NB4 (cell line): ENCODE results near the gene LSAMP.

Source experiments
- MYC ChIP-seq: IDR thresholded peaks from 2 replicates; pipeline ENCODE4 v1.6.1; 2011; ENCODE audit warnings: low read depth, low read length
- POLR2A ChIP-seq: IDR thresholded peaks from 2 replicates; pipeline ENCODE4 v1.6.1; 2011; ENCODE audit warnings: mild to moderate bottlenecking; ENCODE audit not compliant: insufficient read length; ENCODE audit errors: extremely low read depth
- TF ChIP-seq, protein P1 (sequence below): IDR thresholded peaks from one replicate; pipeline ENCODE4 v1.5.1; 2012; ENCODE audit warnings: low read depth, low read length
- TF ChIP-seq, protein P2 (sequence below): IDR thresholded peaks from 2 replicates; pipeline ENCODE4 v1.6.1; 2011; ENCODE audit warnings: low read depth, low read length

DNA sequence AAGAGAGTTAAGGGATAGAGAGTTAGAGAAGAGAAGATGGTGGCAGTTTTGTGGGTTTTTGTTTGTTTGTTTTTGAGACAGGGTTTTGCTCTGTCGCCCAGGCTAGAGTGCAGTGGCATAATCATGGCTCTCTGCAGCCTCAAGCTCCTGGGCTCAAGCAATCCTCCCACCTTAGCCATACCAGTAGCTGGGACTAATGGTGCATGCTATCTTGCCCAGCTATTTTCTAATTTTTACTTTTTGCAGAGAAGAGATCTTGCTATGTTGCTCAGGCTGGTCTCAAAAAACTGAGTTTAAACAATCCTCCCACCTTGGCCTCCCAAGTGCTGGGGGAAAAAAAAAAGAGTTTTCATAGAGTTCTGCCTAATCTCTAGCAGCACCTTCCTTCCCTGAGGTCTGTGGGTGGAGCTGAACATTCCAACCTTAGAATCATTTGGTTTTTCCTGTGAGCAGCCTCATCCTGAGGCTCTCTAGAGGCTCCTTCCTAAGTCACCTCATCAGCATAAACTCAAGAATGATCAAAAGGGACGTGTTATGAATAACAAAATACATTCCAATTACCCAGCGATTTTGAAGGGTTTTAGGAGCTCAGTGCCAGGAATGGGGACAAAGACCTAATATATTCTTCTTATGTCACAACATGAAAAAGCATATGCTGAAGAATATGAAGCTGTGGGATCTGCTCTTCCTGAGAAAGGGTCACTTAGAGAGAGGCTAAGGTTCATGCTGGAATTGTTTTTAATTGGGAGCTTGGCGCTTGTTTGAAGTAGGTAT is 180.6 kb downstream of the LSAMP start:
- TF ChIP-seq, protein P1, sequence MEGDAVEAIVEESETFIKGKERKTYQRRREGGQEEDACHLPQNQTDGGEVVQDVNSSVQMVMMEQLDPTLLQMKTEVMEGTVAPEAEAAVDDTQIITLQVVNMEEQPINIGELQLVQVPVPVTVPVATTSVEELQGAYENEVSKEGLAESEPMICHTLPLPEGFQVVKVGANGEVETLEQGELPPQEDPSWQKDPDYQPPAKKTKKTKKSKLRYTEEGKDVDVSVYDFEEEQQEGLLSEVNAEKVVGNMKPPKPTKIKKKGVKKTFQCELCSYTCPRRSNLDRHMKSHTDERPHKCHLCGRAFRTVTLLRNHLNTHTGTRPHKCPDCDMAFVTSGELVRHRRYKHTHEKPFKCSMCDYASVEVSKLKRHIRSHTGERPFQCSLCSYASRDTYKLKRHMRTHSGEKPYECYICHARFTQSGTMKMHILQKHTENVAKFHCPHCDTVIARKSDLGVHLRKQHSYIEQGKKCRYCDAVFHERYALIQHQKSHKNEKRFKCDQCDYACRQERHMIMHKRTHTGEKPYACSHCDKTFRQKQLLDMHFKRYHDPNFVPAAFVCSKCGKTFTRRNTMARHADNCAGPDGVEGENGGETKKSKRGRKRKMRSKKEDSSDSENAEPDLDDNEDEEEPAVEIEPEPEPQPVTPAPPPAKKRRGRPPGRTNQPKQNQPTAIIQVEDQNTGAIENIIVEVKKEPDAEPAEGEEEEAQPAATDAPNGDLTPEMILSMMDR, result no peak
- TF ChIP-seq POLR2A (no peak), MYC (no peak)
- TF ChIP-seq, protein P2, sequence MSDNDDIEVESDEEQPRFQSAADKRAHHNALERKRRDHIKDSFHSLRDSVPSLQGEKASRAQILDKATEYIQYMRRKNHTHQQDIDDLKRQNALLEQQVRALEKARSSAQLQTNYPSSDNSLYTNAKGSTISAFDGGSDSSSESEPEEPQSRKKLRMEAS, result no peak
